Thymus (tissue), 14 donors: Measurements from ENCODE around the gene ALAS2. TPM values are rescaled to one million over a fixed set of nuclear protein-coding genes. Genes with fewer than 3 reads are reported as not detected.
A peak's percentile ranks its signal among the peaks of the same experiment; 100 is the strongest.
"Not testable (repeated sequence)": the region's sequence is repeated elsewhere in the genome, so short reads cannot be mapped to it uniquely, and the experiment has no call there.

Experiments used
- DNase-seq, 9 donors: peaks; one replicate each; pipeline ENCODE4 v3.0.0-alpha.2; 2013; ENCODE audit warnings: low spot score in 9 of 9, low read depth in 6 of 9, missing footprints in 1 of 9
- H3K27ac ChIP-seq, 2 donors: one replicate each; pipeline ENCODE4 v1.5.1; 2013; ENCODE audit warnings: control low read depth in 1 of 2, low read depth in 1 of 2, low read length in 1 of 2, mild to moderate bottlenecking in 1 of 2, moderate library complexity in 1 of 2
- H3K27me3 ChIP-seq, 2 donors: one replicate each; pipeline ENCODE4 v1.5.1; 2013; ENCODE audit warnings: low read length in 1 of 2; ENCODE audit not compliant: control insufficient read depth in 2 of 2, insufficient read depth in 1 of 2
- H3K36me3 ChIP-seq, 2 donors: one replicate each; pipeline ENCODE4 v1.5.1; 2013; ENCODE audit warnings: low read length in 1 of 2, mild to moderate bottlenecking in 1 of 2, moderate library complexity in 1 of 2; ENCODE audit not compliant: control insufficient read depth in 2 of 2, insufficient read depth in 2 of 2
- H3K4me1 ChIP-seq, 2 donors: one replicate each; pipeline ENCODE4 v1.5.1; 2013; ENCODE audit warnings: low read length in 2 of 2; ENCODE audit not compliant: control insufficient read depth in 2 of 2, insufficient read depth in 2 of 2
- H3K4me3 ChIP-seq, 2 donors: one replicate each; pipeline ENCODE4 v1.5.1; 2013; ENCODE audit warnings: low read length in 2 of 2, control low read depth in 1 of 2, mild to moderate bottlenecking in 1 of 2
- H3K9me3 ChIP-seq, 2 donors: one replicate each; pipeline ENCODE4 v1.5.1; 2013; ENCODE audit warnings: low read length in 1 of 2, mild to moderate bottlenecking in 1 of 2; ENCODE audit not compliant: control insufficient read depth in 2 of 2, insufficient read depth in 1 of 2
- WGBS: extraction: QIAGEN DNeasy Blood & Tissue Kit; methylation state at CpG from one replicate; pipeline ENCODE4 v1.1.7; 2013; 5-methylcytosine and 5-hydroxymethylcytosine counted together
- long read RNA-seq, 10 donors: transcript quantifications; one replicate each; lab custom pipeline, GENCODE V29; 2026
- polyA plus RNA-seq: library from polyadenylated mRNA; stranded (reverse); fragments of 200-250 nt; gene quantifications from one replicate; pipeline ENCODE4 v1.2.3, GENCODE V29; 2013
- total RNA-seq: library from RNA; stranded (reverse); fragments of 120-200 nt; gene quantifications from one replicate; pipeline ENCODE4 v1.2.4, GENCODE V29; 2013
- donor health status: healthy.

The ALAS2 gene, protein sequence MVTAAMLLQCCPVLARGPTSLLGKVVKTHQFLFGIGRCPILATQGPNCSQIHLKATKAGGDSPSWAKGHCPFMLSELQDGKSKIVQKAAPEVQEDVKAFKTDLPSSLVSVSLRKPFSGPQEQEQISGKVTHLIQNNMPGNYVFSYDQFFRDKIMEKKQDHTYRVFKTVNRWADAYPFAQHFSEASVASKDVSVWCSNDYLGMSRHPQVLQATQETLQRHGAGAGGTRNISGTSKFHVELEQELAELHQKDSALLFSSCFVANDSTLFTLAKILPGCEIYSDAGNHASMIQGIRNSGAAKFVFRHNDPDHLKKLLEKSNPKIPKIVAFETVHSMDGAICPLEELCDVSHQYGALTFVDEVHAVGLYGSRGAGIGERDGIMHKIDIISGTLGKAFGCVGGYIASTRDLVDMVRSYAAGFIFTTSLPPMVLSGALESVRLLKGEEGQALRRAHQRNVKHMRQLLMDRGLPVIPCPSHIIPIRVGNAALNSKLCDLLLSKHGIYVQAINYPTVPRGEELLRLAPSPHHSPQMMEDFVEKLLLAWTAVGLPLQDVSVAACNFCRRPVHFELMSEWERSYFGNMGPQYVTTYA
- 16.9 TPM for total RNA-seq
- 0.41 TPM for polyA plus RNA-seq
- long read RNA-seq, donor 1, partial matches to known transcripts = 0 of 2 reads
- long read RNA-seq, donor 1, other reads (novel, unspliced or antisense) = 0 of 2 reads
- long read RNA-seq, donor 2, partial matches to known transcripts = 0 of 6 reads
- long read RNA-seq, donor 2, other reads (novel, unspliced or antisense) = 0 of 6 reads
- long read RNA-seq, donor 3, partial matches to known transcripts = 19 of 22 reads
- long read RNA-seq, donor 3, other reads (novel, unspliced or antisense) = 0 of 22 reads
- long read RNA-seq, donor 4, partial matches to known transcripts = 0 of 1 reads
- long read RNA-seq, donor 4, other reads (novel, unspliced or antisense) = 0 of 1 reads
- long read RNA-seq, donor 5, partial matches to known transcripts = 0 of 4 reads
- long read RNA-seq, donor 5, other reads (novel, unspliced or antisense) = 0 of 4 reads
- long read RNA-seq, donor 6, partial matches to known transcripts = 0 of 1 reads
- long read RNA-seq, donor 6, other reads (novel, unspliced or antisense) = 0 of 1 reads
- long read RNA-seq, donor 7, partial matches to known transcripts = 0 of 5 reads
- long read RNA-seq, donor 7, other reads (novel, unspliced or antisense) = 0 of 5 reads
- long read RNA-seq, donor 8, partial matches to known transcripts = 0 of 3 reads
- long read RNA-seq, donor 8, other reads (novel, unspliced or antisense) = 0 of 3 reads
- long read RNA-seq, donor 9, partial matches to known transcripts = 0 of 1 reads
- long read RNA-seq, donor 9, other reads (novel, unspliced or antisense) = 0 of 1 reads
- long read RNA-seq, donor 10, partial matches to known transcripts = 0 of 2 reads
- long read RNA-seq, donor 10, other reads (novel, unspliced or antisense) = 0 of 2 reads

DNA sequence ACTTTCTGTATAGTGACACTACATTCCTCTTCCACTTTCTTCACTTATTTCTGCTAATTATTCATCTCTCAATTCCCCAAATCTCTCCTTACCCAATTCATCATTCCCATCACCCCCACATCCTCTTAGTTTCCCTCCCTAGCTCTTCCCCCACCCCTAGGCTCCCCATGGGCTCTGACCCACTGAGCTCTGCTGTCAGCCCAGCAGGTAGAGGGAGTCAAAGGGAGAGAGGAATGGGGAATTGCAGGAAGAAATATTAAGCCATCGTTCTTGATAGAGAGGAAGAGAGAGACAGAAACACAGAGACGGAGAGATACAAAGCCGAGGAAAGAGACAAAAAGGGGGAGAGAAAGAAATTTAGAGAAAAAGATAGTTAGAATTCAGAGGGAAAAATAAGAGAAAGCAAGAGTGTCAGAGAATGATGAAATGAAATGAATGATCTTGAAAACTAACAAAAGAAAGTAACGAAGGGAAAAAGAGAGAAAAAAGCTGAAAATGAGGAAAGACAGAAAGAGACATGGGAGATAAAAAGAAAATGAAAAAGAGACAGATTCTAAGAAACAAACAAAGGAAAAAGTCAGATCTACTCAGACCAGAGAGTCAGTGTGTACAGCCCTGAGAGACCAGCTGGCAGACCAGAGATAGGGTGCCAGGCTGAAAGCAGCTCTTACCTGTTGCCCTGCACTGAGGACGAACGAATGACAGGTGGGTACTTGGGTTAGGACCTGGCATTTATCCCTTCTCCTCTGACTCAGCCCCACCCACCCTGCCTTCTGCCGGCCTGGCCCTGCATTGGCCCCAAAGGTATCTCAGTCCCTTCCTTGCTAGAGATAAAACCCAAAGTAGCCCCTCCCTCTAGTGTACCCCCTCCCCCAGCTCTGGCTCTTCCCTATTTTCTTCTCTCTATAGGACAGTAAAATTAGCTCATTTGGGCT, at the start of gene ALAS2:
Gene ALAS2 (minus strand): TSS at position 707 of the 935 bp plus-strand sequence. CDS start 4,977 bp downstream, outside the sequence.
- Histone ChIP-seq H3K4me1 (no peaks in the 10 kb centered on the region), H3K27me3 (no peaks in the 10 kb centered on the region), H3K36me3 (no peaks in the 10 kb centered on the region), H3K9me3 (no peaks in the 10 kb centered on the region), H3K27ac (no peak within 1 kb of the TSS), H3K4me3 (no peak within 1 kb of the TSS)
- WGBS = 91% methylated on average over 7 of the region's 7 CpGs
- DNase-seq = no peak

DNA sequence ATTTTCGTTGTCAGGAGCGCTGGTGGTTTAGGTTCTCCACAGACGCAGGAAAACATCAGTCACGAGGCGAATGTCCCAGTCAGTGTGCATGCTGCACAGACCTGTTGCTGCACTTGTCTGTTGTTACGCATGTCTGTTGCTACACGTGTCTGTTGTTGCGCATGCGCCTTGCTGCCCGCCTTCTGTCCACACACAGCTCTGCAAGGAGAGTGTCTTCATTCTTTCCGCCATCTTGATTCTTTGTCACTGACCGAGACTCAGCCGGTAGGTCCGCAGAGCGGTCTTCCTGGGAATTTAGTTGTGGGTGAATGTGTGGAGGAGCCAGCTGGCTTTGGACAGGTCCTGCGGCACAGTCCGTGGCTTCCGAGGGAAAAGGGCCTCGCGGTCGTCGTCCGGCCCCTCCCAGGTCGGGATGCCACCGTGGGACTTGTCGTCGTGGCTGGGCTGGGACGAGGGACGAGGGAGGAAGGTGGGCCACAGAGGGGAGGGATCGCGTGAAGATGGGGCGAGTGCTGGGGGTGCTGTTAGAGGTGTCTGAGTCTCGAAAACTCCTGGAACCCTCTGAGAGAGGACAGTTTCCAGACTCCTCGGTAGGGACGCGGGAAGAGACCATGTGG, 44.2 kb upstream of the ALAS2 start, which contains the start of gene PAGE2B:
Gene PAGE2B (plus strand): TSS at position 180 of the 617 bp plus-strand sequence. CDS start 1,012 bp downstream, outside the sequence.
- no peaks in the 10 kb centered on the region for H3K4me1 ChIP-seq
- no peak within 1 kb of the TSS for H3K27ac ChIP-seq
- DNase-seq = no peak
- no peaks in the 10 kb centered on the region for H3K27me3 ChIP-seq
- peaks cover 0 to 2% of the 10 kb centered on the region in 2 donors for H3K9me3 ChIP-seq
- H3K36me3 ChIP-seq = no peaks in the 10 kb centered on the region
- WGBS = 96% methylated on average over 36 of the region's 36 CpGs
- no peak within 1 kb of the TSS for H3K4me3 ChIP-seq

DNA sequence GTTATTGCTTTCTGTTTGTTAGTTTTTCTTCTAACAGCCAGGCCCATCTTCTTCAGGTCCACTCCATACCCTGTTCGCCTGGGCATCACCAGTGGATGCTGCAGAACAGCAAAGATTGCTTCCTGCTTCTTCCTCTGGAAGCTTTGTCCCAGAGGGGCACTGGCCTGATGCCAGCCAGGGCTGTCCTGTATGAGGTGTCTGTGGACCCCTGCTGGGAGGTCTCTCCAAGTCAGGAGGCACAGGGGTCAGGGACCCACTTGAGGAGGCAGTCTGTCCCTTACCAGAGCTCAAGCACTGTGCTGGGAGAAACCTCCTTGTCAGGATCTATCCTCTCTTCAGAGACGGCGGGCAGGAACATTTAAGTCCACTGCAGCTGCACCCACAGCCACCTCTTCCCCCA, 41.5 kb upstream of the ALAS2 start:
- Histone ChIP-seq H3K4me1 (no peaks in the 10 kb centered on the region), H3K27me3 (no peaks in the 10 kb centered on the region), H3K9me3 (peaks cover 0 to 2% of the 10 kb centered on the region in 2 donors), H3K27ac (no peak overlapping the region), H3K4me3 (no peak overlapping the region), H3K36me3 (no peaks in the 10 kb centered on the region)
- DNase-seq = no peak
- WGBS = 89% methylated on average over 3 of the region's 3 CpGs

DNA sequence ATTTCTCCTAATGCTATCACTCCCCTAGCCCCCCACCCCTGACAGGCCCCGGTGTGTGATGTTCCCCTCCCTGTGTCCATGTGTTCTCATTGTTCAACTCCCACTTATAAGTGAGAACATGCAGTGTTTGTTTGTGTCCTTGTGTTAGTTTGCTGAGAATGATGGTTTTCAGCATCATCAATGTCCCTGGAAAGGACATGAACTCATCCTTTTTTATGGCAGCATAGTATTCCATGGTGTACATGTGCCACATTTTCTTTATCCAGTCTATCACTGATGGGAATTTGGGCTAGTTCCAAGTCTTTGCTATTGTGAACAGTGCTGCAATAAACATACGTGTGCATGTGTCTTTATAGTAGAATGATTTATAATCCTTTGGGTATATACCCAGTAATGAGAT, 36.4 kb upstream of the ALAS2 start:
- not testable (repeated sequence) for H3K27ac ChIP-seq, H3K36me3 ChIP-seq

DNA sequence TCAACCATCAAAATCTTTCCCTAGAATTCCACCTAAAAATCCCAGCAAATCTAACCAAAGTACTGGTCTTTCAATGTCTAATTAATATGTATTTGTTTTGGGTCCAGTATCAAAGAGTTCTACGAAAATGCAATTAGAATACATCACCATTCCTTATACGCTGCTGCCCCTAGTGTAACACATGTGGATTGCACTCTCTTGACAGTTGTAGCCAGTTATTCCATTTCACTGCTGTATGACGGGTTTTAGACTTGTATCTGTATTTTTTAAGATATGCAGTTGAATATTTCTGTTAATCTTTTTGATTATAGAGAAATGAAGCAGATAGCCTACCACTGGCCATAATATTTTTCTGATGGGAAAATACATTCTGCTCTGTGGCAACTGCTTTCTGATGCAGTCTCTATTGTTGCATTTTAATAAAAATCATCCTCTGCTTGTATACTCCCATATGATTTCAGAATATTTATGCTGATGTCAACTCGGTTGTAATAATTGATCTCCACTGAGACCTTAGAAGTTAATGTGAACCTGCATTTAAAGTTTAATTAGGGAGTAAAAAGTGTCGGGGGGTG, 27.0 kb upstream of the ALAS2 start:
- DNase-seq = peak in 6 of 9 donors; percentile 2 to 50 (median 8)
- no peaks in the 10 kb centered on the region for H3K27me3 ChIP-seq
- H3K9me3 ChIP-seq = no peaks in the 10 kb centered on the region
- no peak overlapping the region for H3K4me3 ChIP-seq
- H3K4me1 ChIP-seq = peaks cover 0 to 2% of the 10 kb centered on the region in 2 donors
- no peaks in the 10 kb centered on the region for H3K36me3 ChIP-seq
- H3K27ac ChIP-seq = no peak overlapping the region
- 24% methylated on average over 5 of the region's 5 CpGs for WGBS

More for the DNA sequence above, 36.4 kb upstream of the ALAS2 start:
- H3K4me3 ChIP-seq, DNase-seq, H3K4me1 ChIP-seq, H3K9me3 ChIP-seq, H3K27me3 ChIP-seq: not testable (repeated sequence)
- 96% methylated on average over 2 of the region's 2 CpGs for WGBS

DNA sequence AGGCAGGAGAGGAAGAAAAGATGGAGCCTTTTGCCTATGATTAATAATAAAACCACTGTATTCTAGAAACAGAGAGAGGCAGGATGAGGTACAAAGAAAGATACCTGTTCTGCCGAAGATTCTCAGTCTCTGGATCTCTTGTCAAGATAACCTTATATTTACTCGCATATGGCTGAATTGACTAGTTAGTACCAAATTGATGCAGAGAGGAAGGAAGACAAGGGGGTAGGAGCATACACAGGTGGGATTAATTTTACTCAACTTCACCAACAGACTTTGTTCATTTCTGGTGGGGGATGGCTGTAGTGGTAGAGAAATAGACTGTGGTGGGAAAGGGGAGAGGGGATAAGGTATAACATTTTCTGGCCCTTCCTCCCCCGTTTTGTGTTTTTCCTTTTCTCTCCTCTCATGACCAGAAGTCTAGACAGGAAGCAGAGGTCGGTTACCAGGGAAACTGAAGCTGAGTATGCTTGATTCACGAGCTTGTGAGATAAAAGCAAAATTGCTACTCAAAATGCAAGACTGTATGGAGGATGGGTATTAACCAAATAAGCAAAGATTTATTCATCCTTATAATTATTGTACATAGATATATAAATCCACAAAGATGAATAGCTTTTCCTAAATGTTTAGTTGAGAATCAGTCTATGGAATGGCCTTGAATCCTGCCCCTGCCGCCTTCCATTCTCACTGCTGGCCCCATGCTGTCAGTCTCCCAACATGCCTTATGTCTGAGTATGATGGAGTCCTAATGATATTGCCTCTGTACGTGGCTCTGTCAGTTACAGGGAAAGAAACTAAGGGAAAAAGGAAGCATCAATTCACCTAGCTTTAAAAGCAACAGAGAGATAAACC, 26.3 kb upstream of the ALAS2 start:
- peak in 8 of 9 donors; percentile 12 to 67 (median 18) for DNase-seq
- H3K9me3 ChIP-seq = peaks cover 0 to 4% of the 10 kb centered on the region in 2 donors
- peaks cover 0 to 2% of the 10 kb centered on the region in 2 donors for H3K4me1 ChIP-seq
- H3K36me3 ChIP-seq = no peaks in the 10 kb centered on the region
- H3K4me3 ChIP-seq = no peak overlapping the region
- H3K27me3 ChIP-seq = no peaks in the 10 kb centered on the region
- WGBS = 11% methylated on average over 7 of the region's 7 CpGs
- H3K27ac ChIP-seq = no peak overlapping the region

DNA sequence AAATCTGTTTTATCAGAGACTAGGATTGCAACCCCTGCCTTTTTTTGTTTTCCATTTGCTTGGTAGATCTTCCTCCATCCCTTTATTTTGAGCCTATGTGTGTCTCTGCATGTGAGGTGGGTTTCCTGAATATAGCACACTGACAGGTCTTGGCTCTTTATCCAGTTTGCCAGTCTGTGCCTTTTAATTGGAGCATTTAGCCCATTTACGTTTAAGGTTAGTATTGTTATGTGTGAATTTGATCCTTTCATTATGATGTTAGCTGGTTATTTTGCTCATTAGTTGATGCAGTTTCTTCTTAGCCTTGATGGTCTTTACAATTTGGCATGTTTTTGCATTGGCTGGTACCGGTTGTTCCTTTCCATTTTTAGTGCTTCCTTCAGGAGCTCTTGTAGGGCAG, 19.8 kb upstream of the ALAS2 start:
- H3K27me3 ChIP-seq, H3K9me3 ChIP-seq, H3K4me3 ChIP-seq, H3K27ac ChIP-seq, H3K4me1 ChIP-seq, DNase-seq, H3K36me3 ChIP-seq: not testable (repeated sequence)
- WGBS = 93% methylated on average over 2 of the region's 2 CpGs
